GDM1 (cell line): Measurements from ENCODE around the gene TXN2.

Source experiments
- DNase-seq: peaks from one replicate; lab custom pipeline; 2025; lab: John Stamatoyannopoulos, UW

TXN2 gene

GRCh38 chr22:36486619-36487384, 5.4 kb upstream of the TXN2 start:
- DNase-seq: peak; percentile 26

DNA sequence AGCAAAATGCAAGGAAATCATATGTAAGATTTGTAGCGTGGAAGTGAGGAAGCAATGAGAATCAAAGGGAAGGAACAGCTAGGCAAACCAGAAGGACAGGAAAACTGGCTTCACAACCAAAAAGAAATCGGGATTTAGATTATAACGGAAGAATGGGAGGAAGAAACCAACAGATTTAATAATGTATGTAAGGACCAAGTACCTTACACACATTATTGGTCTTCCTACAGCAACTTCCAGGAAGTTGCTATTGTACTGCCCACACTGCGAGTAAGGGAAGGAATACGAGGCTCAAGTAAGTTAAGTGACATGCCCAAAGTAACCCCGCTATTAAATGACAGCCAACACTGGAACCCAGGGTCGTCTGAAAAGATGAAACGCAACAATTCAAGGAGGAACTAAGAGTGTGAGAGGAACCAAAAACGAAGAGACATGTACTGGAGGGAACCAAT, 473 bp downstream of the TXN2 start:
- DNase-seq: no peak

DNA sequence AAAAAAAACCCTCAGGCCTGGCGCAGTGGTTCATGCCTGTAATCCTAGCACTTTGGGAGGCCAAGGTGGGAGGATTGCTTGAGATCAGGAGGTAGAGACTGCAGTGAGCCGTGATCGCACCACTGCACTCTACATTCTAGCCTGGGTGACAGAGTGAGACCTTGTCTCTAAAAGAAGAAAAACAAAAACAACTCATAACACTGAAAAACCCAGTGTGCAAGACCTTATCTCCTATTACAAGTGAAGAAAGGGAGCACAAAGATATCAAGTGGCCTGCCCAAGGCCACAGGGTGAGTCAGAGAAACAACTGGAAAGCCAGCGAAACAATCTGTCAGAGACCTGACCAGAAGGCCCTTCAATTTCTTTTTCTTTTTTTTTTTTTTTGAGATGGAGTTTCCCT, 2.5 kb downstream of the TXN2 start:
- DNase-seq: no peak

DNA sequence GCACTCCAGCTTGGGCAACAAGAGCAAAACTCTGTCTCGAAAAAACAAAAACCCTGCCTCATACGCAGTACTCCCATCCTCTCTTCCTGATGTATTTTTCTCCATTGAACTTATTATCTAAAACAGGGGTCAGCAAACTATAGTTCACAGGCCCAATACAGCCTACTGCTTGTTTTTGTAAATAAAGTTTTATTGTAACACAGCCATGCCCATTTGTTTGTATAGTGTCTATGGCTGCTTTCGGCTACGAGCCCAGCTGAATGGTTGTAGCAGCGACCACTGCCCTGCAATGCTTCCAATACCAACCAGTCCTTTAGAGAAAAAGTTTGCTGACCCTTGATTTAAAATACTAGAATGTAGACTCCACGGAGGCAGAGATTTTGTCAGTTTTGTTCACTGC, 6.1 kb downstream of the TXN2 start:
- no peak for DNase-seq

DNA sequence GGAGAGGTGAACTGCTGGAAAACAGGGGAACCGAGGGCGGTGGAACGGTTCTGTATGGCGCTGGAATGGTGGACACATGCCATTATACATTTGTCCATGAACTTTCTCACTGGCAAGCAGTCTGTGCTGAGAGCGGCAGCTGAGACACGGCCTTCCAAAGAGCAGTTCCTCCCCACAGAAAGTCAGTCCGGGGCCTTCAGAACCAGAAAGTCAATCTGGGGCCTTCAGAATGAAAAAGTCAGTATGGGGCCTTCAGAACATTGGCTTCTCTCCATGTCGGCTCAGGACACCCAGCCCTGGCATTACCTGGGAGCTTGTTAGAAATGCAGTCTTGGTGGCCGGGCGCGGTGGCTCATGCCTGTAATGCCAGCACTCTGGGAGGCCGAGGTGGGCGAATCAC, 8.8 kb downstream of the TXN2 start:
- DNase-seq: no peak

DNA sequence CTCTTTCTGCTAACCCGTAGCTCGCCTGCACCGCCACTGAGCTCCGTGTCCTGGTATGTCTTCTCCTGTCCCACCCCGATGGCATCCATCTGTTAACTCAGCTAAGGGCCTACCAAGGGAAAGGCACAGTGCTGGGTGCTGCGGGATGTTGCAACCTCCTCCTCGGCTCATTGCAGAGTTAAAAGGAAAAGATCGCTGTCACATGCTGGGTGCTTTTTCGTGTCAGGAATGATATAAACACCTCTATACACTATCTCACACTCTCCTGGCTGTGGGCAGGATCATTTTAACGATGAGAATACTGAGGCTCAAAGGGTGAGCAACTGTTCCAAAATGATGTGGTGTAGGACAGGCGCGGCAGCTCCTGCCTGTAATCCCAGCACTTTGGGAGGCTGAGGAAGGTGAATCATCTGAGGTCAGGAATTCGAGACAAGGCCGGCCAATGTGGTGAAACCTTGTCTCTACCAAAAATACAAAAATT, 10.1 kb downstream of the TXN2 start:
- DNase-seq: no peak

- DNase-seq: no peak
Observed at GRCh38 chr22:36470994-36471331, 10.5 kb downstream of the TXN2 start.

GRCh38 chr22:36470162-36470993, 11.1 kb downstream of the TXN2 start:
- DNase-seq: peak; percentile 85

GRCh38 chr22:36469094-36469710, 12.2 kb downstream of the TXN2 start:
- DNase-seq: no peak

GRCh38 chr22:36467946-36468345, 13.5 kb downstream of the TXN2 start:
- DNase-seq: peak; percentile 93

GRCh38 chr22:36467042-36467810, 14.2 kb downstream of the TXN2 start:
- no peak for DNase-seq

- DNase-seq: no peak
Observed at GRCh38 chr22:36466258-36466657, 15.2 kb downstream of the TXN2 start.

DNA sequence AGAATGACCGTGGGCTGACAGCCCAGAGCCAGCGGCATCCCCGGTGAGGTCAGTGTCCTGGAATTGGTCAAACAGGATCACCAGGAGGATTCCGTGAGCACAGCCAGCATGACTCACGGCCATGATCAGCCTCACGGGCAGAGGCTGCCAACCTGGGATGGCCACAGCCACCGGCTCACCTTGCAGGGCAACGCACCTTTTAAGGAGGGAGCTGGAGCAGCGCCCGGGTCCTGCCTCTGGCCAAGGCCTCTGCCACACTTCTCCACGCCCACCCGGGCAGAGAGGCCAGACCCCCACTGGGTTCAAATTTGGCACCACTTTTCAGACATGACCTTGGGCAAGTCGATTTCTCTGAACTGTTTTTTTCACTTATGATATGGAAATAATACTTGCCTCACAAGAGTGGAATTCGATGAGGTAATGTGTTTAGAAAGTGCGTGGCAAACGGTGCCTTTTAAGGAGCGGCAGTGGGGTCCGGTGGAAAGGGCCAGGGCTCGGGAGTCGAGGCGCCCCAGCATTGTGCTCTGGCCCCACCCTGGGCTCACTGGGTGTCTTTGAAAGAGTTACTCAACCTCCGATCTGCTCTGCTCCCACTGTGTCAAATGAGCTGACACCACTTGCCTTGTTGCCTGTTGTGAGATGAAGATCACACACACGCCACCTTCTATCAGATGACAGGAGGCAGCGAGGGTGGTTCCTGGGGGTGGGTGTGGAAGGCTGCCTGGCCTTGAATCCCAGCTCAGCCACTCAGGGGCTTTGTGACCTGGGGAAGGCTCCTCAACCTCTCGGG, 16.0 kb downstream of the TXN2 start:
- no peak for DNase-seq

- DNase-seq: no peak
Observed at GRCh38 chr22:36464715-36465231, 16.7 kb downstream of the TXN2 start.

DNA sequence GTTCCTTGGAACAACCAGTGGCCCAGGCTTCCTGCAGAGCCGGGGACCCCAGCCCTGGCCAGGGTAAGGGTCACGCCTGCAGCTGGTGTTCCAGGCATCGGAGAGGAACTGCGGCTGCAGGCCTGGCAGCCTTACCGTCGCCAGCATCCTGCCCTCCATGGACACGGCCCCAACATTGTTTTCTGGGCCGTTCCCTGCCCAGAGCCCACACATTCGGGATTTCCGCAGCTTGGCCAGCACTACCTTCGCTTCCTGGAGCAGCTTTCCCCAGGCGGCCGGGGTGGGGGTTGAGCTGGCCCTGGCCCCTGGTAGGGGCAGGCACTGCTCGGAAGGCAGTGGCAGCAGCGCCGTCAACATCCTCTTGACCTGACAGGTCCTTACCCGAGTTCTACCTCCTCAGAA, 17.7 kb downstream of the TXN2 start:
- DNase-seq: no peak

DNA sequence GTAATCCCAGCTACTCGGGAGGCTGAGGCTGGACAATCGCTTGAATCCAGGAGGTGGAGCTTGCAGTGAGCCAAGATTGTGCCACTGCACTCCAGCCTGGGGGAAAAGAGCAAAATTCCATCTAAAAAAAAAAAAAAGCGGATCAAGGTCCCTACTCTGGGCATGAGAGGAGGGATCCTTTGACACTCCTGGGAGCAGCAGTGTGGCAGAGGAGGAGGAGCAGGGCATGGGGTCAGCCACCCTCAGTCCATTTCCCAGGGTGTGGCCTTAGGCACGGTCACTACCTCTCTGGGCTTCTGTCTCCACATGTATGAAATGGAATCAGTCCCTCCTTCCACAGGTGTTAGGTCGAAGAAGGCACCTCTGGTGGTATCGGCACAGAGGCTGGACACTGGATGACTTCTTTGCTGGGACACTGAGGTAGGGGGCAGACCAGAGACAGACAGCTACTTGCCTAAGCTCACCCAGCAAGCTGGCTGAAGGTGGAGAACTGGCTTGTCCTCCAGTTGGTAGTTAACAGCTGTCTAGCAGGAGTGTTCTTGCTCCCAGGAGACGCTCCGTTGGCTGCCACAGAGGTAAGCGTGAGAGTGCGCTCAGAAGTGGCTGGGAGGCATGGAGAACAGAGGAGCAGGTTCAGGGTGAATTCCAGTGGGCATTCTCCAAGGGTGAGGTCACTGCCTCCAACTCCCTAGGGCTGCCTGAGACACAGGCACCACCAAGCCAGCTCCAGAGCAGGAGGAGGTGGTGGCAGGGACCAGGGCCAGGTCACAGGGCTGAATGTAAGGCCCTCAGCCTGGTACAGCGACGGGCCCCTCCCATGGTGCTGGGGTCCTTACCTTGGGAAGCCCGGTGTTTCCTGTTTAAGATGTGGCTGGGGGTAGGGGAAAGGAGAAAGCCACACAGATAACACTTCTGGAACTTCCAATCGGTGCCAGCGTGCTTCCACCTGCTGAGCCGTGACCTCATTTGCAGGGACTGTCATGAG, 19.5 kb downstream of the TXN2 start:
- DNase-seq: no peak

- DNase-seq: no peak
Observed at GRCh38 chr22:36460202-36460601, 21.2 kb downstream of the TXN2 start.

GRCh38 chr22:36457688-36458450, 23.6 kb downstream of the TXN2 start:
- no peak for DNase-seq

DNA sequence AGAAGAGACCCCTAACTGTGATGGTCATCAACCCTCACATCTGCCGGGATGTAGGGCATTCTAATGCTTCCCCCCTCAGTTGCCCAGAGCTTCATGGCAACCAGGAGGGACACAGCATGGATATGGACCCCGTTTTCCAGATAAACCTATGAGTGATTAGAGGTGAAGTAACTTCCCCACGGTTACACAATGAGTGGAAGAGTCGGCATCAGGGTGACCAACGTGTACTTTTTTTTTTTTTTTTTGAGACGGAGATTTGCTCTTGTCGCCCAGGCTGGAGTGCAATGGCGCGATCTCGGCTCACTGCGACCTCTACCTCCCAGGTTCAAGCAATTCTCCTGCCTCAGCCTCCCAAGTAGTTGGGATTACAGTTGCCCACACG, 25.0 kb downstream of the TXN2 start:
- DNase-seq: no peak
